HG02943 (cell line): Measurements from ENCODE around the gene KDM8.
"Not testable (repeated sequence)": the region's sequence is repeated elsewhere in the genome, so short reads cannot be mapped to it uniquely, and the experiment has no call there.

Experiments
- ATAC-seq: cut with Tn5 transposase; IDR thresholded peaks from one replicate; pipeline ENCODE4 v1.9.1; 2021; ENCODE audit warnings: mild to moderate bottlenecking, low read depth, moderate library complexity; ENCODE audit not compliant: unreplicated experiment

Gene KDM8

DNA sequence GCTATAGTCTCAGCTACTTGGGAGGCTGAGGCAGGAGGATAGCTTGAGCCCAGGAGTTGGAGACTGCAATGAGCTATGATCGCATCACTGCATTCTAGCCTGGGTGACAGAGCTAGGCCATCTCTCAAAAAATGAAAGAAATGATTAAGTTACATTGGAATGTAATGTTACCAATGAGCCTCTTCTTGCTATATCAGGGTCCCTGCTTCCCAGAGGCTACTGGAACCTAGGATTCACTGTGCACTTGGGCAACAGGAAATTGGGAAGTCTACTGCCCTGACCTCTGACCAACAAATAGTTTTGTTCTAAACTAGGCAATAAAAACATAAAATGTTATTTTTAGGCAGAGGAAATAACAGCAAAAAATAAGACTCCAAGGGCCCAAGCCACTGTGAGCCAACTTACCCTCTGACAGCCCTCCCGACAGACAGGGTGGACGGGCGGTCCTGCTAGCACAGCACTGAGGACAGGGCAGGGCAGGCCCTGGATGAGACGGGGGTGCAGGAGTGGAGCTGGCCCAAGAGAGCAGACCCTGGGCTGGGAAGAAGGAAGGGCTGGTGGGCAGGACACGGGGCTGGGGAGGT lies 37.7 kb downstream of the KDM8 start:
- no peak for ATAC-seq

DNA sequence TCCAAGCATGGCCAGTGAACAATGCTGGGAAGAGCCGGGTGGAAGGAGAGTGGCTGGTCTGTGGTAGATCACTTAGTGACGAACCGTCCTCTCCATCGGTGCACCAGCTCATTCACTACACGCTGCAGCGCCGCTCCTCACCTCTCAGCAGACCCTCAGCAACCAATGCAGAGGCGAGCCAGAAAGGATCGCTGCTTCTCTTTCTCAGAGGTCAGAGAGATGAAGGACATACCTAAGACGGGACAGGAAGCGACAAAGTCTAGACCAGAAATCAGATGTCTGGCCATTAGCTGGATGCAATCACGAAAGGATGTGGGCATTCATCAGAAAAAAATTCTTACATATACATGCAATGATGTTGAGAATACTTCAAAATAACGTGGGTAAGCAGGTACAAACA lies 38.3 kb downstream of the KDM8 start:
- ATAC-seq, result no peak

DNA sequence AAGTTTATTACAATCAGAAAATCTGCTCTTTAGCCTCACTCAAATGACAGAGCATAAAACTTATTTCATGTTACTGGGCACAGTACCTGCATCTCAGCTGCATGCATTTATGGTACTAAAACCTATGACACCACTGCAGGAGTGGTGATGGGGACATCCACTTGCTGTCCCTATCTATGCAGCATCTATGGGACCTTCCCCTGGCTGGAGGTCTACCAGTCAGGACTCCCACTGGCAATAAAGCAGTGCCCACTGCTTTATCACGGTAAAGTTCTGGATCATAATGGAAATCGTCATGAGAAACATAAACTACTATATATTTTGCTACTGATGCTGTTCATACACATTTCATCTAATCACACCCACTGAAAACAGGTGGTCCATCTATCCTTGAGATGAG lies 39.1 kb downstream of the KDM8 start:
- no peak for ATAC-seq

DNA sequence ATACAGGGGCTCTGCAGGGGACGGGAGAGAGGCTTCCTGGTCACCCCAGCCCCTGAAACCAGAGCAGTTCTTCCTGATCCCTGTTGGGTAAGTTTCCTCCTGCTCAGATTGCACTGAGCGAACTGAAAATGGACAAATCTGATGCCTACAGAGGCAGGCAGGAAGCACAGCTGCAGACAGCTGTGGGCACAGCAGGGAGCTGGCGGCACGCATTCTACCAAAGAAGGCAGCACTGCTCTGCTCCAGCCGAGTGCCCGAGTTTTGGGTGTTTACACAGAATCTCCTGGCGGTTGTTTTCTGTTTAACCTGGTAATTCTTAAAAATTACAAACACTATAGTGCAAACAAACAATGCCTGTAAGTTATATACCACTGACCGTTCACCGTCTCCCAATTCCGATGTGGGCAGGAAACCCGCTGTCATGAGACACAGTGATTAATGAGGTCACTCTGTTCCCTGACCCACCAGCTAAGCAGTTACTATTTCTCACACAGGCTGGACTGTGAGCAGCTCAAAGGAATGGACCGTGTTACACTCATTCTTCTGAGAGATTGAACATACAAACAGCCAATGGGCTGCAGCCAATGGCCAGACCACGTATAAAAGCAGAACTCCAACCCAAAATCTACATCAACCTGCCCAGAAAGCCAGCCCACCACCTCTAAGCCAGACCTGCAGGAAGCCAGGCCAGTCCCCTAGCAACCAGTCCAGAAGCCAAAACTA lies 39.7 kb downstream of the KDM8 start:
- ATAC-seq, result no peak

DNA sequence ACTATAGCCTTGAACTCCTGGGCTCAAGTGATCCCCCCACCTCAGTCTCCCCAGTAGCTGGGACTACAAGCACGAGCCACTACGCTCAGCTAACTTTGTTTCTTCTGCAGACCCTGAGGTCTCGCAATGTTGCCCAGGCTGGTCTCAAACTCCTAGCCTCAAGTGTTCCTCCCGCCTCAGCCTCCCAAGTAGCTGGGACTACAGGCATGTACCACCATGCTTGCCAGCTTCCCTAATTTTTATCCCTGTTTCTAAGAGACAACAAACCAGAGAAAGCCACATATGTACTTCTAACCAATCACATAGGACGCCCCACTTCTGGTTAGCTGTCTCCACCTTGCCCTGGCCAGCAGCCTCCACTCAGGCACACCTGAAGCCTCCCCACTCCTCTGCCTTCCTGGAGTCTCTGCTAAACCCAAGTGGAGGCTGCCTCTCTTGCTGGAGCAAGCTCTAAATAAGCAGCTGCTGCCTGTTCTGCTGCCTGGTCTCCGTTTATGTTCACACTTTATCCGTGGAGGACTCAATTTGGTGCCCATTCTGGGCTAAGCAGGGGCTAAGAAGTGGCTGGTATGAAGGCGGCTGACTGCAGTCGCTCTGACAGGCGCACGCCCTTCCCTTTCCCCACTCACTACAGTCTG lies 40.5 kb downstream of the KDM8 start:
- no peak for ATAC-seq

DNA sequence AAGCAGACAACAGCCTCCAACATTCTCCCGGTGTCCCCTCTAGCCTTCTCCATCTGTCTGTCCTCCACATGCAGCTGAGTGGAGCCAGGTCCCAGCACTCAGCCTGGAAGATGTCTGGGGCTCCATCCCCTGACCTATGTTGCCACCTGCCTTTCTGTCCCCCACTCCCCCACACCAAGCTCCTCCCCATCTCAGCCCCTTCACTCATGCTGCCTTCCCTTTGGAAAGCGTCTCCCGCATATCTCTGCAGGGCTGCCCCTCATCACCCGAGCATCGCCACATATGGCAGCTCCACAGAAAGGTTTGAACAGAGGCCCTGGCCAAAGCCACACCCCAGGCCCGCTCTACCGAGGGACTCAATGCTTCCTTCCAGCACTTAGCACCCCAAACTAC lies 41.0 kb downstream of the KDM8 start:
- ATAC-seq, result no peak

DNA sequence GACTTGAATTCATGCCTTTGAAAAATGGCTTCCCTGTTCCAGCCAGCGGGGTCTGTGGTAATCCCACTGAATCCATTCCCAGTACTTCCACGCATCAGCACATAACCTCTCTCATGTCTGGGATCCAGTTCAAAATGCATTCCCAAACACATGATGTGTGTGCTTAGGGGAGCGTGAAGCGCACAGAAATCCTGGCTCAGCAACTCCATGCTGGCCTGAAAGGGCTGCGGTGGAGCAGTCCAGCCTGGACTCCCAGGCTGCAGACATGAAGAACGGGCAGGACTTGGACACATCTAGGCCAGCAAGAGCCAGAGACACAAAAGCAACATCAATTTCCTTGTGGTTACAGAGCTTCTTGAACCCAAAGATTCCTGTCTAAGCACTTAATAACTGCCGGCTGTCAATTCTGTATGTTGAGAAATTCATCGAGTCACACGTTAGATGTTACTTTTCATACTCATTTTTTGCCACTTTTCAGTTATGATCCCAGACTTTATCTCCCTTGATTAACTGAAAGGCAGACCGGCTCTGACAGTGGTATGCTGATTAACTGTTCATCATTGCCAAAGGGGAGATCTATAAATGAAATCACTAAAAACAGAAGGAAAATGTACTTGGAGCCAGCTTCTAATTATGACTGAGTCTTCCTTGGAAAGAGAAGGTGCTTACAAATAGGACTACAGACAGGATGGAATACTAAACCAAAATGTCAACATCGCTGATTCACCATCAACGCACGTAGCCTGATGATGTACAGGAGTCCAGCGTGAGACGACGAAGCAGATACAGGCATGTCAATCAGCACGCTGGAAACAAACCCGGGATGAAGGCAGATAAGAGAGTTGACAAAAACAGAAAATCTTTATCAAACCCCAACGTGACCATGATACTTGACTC lies 42.2 kb downstream of the KDM8 start:
- ATAC-seq, result no peak

DNA sequence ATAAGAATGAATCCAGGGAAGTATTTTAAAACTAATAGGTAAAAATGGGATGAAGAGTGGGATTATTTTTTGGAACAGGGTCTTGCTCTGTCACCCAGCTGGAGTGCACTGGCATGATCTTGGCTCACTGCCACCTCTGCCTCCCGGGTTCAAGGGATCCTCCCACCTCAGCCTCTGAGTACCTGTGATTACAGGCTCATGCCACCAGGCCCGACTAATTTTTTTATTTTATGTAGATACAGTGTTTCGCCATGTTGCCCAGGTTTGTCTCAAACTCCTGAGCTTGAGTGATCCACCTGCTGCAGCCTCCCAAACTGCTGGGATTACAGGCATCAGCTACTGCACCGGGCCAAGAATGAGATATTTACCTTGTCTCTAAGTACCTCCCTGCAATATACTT lies 43.1 kb downstream of the KDM8 start:
- ATAC-seq, result no peak

DNA sequence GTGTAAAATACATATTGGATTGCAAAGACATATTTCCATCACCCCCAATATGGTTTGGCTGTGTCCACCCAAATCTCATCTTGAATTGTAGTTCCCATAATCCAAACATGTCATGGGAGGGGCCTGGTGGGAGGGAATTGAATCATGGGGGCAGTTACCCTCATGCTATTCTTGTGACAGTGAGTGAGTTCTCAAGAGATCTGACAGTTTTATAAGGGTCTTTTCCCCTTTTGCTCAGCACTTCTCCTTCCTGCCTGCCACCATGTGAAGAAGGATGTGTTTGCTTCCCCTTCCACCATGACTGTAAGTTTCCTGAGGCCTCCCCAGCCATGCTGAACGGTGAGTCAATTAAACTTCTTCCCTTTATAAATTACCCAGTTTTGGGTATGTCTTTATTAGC lies 43.8 kb downstream of the KDM8 start:
- not testable (repeated sequence) for ATAC-seq

DNA sequence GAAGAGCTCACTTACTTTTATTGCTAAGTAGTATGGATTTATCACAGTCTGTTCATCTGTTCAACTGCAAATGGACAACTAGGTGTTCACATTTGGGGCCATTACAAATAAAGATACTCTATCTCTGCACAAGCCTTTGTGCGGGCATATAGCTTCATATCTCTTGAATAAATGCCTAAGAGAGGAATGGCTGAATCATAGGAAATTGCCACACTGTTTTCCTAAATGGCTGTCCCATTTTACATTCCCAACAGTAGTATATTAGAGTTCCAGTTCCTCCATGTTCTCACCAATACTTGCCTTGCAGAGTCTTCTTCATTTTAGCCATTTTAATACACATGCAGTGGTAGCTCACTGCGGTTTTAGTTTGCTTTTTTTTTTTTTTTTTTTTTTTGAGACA lies 44.7 kb downstream of the KDM8 start:
- no peak for ATAC-seq

DNA sequence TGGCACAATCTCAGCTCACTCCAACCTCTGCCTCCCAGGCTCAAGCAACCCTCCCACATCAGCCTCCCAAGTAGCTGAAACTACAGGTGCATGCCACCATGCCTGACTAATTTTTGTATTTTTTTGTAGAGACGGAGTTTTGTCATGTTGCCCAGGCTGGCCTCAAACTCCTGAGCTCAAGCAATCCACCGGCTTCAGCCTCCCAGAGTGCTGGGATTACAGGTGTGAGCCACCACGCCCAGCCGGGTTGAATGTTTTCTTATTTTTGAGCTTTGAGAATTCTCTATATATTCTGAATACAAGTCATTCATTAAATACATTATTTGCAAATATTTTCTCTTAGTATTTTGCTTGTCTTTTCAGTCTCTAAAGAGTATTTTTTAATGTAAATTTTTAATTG lies 45.6 kb downstream of the KDM8 start:
- not testable (repeated sequence) for ATAC-seq

DNA sequence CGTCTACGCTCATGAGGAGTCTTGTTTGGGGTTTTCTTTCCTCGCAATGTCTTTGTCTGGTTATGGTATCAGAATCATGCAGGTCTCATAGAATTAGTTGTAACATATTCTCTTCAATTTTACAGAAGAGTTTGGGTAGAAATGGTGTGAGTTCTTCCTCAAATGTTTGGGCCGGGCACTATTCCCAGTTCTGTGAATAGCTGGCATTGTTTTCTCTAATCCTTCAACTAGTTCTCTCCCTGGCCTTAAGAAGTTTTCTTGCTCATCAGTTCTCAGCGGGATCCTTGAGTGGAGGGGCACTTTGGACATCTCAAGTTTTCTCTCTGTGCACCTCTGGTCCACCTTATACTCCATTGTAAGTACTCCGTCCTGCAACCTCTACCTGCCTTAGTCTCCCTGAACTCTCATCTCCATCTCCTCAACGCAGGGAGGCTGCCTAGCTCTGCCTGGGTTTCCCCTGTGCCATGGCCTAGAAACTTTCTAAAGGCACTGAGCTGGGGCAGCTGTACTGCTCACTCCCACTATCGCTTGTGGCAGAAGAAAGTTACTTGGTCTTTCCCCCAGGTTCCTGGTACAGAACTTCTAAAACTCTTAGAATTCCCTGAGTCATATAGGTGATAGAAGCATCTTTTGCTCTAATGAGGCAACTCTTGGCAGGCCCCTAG lies 48.3 kb downstream of the KDM8 start:
- no peak for ATAC-seq

DNA sequence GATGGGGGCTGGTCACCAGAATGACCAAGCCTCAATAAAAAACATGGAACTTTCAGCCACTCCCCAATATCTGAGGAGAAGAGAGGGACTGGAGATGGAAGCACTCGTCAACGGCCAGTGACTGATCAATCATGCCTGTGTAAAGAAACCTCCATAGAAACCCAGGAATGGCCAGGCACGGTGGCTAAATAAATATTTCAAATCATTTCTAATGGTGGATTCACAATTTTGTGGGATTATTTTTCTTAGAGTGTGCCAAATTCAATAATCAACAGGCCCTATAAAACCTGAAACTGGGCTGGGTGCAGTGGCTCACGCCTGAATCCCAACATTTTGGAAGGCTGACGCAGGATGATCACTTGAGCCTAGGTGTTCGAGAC lies 48.9 kb downstream of the KDM8 start:
- no peak for ATAC-seq

DNA sequence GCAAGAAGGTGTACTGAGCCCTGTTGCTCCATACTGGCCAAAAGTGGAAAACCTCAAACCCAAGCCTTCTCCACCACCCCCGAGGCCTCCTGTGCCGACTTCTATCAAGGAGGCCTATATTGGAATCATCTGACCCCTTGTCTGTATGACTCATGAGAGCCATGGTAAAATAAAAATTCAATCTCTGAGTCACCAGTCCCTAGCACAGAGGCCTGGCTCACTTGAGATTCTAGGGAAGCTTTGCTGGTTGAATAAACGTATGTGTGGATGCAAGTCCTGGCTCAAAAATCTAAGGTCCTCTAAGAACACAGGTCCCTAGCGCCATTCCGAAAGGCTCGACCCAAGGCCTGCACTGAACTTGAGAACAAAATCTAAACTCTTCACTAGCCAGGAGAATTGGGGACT lies 50.2 kb downstream of the KDM8 start:
- no peak for ATAC-seq

DNA sequence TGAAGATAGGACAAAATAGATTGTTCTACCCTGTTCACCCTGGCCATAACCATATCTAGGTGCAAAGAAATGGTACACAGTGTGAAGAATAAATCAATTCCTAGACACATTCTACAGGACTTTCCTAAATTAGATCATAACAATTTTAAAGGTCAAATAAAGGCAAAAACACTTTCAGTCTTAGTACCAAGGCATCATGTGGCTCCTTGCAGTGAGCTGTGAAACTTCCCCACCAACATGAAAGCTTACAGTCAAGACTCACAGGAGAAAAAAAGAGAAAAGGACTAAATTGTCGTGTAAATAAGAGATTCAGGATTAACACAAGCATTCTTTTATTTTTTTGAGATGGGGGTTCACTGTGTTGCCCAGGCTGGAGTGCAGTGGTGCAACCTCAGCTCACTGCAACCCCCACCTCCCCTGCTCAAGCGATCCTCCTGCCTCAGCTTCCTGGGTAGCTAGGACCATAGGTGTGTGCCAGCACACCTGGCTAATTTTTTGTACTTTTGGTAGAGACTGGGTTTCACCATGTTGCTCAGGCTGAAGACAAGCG lies 51.0 kb downstream of the KDM8 start:
- ATAC-seq, result no peak

DNA sequence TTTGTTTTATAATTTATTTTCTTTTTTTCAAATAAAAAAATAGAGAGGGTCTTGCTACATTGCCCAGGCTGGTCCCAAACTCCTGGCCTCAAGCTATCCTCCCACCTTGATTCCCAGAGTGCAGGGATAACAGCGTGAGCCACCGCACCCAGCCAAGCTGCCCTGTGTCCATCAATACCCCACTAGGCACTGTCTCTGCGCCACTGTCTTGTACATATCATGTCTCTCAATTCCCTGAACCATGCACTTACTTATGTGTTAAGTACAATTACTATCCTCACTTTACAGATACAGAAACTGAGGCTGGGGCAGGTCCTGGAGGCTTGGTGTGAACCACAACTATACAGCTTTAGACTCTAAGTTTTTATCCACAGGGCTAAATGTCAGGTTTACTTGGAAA lies 53.5 kb downstream of the KDM8 start:
- ATAC-seq, result no peak

DNA sequence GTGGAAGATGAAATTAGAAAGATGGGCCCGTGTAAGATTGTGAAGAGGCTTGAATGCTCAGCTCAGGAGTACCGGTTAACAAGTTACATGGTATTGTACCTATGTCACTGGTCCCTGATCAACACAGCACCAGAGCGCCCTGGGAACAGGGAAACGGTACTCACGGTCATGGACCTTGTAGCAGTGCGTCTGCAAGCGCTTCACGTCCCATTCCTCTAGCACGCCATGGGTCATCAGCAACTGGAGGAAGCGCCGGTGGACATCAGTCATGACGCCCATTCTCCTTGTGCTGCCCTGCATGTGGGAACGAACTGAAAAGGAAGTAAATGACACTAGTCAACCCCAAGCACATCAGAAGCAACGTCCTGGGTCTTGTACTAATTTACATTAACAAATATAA lies 53.9 kb downstream of the KDM8 start:
- ATAC-seq, result no peak

DNA sequence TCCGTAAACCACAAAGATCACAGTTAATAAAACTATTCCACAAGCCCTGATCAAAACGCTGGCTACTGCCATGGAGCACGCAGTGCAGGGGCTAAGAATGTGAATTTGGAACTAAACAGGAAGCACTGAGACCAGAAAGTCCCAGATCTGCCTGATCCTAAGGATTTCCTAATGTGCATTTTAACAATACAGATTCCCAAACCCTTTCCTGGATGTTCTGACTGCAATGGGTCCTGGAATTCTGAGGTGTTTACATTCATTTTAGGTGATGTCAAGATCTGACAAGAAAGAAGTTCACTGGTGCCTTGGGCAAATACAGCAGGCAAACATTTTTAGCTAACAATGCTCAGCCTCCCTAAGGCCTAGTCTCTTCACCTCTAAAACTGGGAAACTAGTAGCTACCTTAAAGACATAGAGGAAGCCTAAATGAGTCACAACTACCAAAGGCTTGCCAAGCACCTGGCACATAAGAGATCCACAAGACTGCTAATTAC lies 55.0 kb downstream of the KDM8 start:
- ATAC-seq, result no peak

DNA sequence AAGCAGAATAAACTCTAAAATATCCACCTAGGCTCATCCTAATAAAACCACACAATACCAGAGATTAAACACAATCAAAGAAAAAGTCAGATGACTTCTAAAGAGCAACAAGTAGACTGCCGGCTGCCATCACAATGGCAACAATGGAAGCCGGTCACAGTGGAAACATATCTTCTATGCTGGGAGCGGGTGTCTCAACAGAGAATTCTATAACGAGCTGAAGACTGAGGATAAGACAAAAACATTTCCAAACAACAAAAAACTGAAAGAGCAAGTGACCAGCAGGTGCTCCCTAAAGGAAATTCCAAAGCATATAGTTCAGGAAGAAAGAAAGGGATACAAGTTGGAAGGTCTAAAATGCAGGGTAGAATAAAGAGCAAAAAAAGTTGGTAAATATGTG lies 56.4 kb downstream of the KDM8 start:
- no peak for ATAC-seq

DNA sequence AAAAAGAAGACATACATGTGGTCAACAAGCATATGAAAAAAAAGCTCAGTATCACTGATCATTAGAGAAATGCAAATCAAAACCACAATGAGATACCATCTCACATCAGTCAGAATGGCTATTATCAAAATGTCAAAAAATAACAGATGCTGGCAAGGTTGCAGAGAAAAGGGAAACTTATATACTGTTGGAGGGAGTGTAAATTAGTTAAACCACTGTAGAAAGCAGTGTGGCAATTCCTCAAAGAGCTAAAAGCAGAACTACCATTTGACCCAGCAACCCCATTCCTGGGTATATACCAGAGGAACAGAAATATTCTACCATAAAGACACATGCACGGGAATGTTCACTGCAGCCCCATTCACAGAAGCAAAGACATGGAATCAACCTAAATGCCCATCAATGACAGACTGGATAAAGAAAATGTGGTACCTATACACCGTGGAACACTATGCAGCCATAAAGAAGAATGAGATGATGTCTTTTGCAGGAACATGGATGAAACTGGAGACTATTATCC lies 59.6 kb downstream of the KDM8 start:
- ATAC-seq, result not testable (repeated sequence)
